ENCODE results near the gene FBXW9. TPM values are rescaled to one million over a fixed set of nuclear protein-coding genes. Genes with fewer than 3 reads are reported as not detected.
"Not testable (repeated sequence)": the region's sequence is repeated elsewhere in the genome, so short reads cannot be mapped to it uniquely, and the experiment has no call there.

The FBXW9 gene
- total and polyA plus RNA-seq, 7 donors: 3.6 to 10.8 (median 6.2) TPM

DNA sequence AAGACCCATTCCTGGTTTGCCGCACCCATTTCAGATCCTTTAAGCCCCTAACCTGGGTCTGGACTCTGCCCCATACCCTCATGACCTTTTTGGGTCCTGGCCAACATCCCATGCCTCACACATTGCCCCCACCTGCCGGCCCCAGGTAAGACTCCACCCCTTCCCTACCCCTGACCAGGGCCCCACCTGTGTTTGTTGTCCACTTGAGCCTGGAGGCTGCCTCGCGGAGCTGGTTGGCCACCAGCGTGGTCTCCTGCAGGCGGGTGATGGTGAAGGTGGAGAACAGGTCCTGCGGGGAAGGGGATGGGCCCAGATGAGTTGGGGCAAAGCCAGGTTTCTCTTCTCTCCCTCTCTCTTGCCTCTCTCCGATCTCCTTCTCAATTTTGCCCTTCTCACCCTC, 49.4 kb downstream of the FBXW9 start:
- Histone ChIP-seq H3K27me3 (no peaks in the 10 kb centered on the region), H3K27ac (peak overlapping the region in 2 of 4 donors; percentile 1 to 11), H3K4me3 (peak overlapping the region in 1 of 4 donors; percentile 46), H3K9me3 (no peaks in the 10 kb centered on the region), H3K4me1 (peaks cover 0 to 17% (median 15%) of the 10 kb centered on the region in 4 donors), H3K36me3 (no peaks in the 10 kb centered on the region)
- DNase-seq: no peak
- WGBS, 2 donors: 42 to 76% methylated on average over 8 of the region's 8 CpGs
- TF ChIP-seq POLR2AphosphoS5 (IDR thresholded peaks at IDR 0.05) (no peak), POLR2A (IDR thresholded peaks at IDR 0.05) (no peak), EP300 (IDR thresholded peaks at IDR 0.05) (no peak)
- TF ChIP-seq, protein P1, sequence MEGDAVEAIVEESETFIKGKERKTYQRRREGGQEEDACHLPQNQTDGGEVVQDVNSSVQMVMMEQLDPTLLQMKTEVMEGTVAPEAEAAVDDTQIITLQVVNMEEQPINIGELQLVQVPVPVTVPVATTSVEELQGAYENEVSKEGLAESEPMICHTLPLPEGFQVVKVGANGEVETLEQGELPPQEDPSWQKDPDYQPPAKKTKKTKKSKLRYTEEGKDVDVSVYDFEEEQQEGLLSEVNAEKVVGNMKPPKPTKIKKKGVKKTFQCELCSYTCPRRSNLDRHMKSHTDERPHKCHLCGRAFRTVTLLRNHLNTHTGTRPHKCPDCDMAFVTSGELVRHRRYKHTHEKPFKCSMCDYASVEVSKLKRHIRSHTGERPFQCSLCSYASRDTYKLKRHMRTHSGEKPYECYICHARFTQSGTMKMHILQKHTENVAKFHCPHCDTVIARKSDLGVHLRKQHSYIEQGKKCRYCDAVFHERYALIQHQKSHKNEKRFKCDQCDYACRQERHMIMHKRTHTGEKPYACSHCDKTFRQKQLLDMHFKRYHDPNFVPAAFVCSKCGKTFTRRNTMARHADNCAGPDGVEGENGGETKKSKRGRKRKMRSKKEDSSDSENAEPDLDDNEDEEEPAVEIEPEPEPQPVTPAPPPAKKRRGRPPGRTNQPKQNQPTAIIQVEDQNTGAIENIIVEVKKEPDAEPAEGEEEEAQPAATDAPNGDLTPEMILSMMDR (IDR thresholded peaks at IDR 0.05): no peak
- intact Hi-C loops (cut with DNase I): no loop called here

DNA sequence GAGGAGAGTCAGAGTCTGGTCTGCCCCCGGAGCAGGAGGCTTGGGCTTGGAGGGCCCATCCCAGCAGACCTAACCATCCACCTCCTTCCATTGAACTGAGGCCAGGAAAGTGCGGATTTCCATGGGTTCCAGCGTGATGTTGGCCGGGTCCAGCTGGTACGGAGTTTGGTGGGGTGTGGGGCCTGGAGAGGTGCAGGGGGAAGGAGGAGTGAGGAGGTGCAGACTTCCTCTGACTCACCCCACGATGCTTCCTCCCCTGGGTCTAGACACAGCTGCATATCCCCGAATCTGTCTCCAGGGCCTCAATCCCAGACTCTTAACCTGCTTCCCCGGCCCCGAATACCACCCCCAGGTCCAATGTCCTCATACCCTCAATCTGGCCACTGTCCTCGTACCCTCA, 49.9 kb downstream of the FBXW9 start:
- no peak for TF ChIP-seq POLR2A (IDR thresholded peaks at IDR 0.05)
- TF ChIP-seq, protein P1 (IDR thresholded peaks at IDR 0.05): no peak
- no peak for TF ChIP-seq POLR2AphosphoS5 (IDR thresholded peaks at IDR 0.05)
- TF ChIP-seq EP300 (IDR thresholded peaks at IDR 0.05): no peak
- Histone ChIP-seq H3K36me3 (no peaks in the 10 kb centered on the region), H3K27me3 (no peaks in the 10 kb centered on the region), H3K27ac (no peak overlapping the region), H3K9me3 (no peaks in the 10 kb centered on the region), H3K4me1 (peaks cover 0 to 17% (median 15%) of the 10 kb centered on the region in 4 donors), H3K4me3 (no peak overlapping the region)
- intact Hi-C loops (cut with DNase I): no loop called here
- WGBS, 2 donors: 87 to 94% methylated on average over 10 of the region's 10 CpGs
- no peak for DNase-seq

DNA sequence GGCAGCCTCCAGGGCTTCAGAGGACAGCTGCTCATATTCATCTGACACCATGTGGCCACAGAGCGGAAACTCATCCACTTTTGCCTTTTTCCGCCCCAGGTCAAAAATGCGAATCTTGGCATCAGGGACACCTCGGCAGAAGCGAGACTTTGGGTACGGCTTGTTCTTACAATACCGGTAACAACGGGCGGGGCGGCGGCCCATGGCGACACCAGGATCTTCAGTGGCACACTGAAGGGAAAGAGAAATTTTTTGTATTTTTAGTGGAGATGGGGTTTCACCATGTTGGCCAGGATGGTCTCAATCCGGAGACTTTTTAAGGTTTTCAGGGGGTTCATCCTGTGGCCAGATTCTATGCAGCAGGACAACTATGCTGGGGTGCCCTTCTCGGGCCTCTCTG, 52.7 kb downstream of the FBXW9 start:
- peaks cover 0 to 28% (median 26%) of the 10 kb centered on the region in 4 donors for H3K4me1 ChIP-seq
- DNase-seq; intact Hi-C loops (cut with DNase I); H3K27ac ChIP-seq; H3K9me3 ChIP-seq; H3K4me3 ChIP-seq; H3K27me3 ChIP-seq; H3K36me3 ChIP-seq: not testable (repeated sequence)
- WGBS, 2 donors: 96 to 97% methylated on average over 14 of the region's 14 CpGs

DNA sequence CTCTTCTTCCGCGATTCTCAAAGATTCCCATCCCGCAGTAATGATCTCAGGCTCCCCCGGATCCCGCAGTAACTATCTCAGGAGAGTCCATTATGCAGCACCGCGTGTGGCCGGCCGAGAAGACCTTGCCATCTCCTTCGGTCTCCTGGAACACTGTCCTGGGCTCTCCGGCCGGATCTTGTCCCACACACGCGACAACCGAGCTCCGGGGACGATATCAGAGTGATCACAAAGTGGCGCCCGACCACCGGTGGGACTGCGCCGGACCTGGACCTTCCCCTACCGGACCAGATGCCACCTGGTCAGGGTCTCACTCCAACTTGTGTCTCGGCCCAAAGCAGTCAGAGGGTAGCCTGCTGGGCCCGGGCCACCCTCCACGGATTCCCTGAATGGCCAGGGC, 53.9 kb downstream of the FBXW9 start:
- Histone ChIP-seq H3K4me3 (no peak overlapping the region), H3K27ac (no peak overlapping the region), H3K9me3 (no peaks in the 10 kb centered on the region), H3K27me3 (no peaks in the 10 kb centered on the region), H3K36me3 (no peaks in the 10 kb centered on the region), H3K4me1 (peaks cover 0 to 15% (median 15%) of the 10 kb centered on the region in 4 donors)
- DNase-seq: no peak
- intact Hi-C loops (cut with DNase I): no loop called here
- TF ChIP-seq, protein P1 (IDR thresholded peaks at IDR 0.05): no peak
- no peak for TF ChIP-seq POLR2AphosphoS5 (IDR thresholded peaks at IDR 0.05)
- TF ChIP-seq EP300 (IDR thresholded peaks at IDR 0.05): no peak
- TF ChIP-seq POLR2A (IDR thresholded peaks at IDR 0.05): no peak
- WGBS, 2 donors: 95 to 96% methylated on average over 26 of the region's 26 CpGs

DNA sequence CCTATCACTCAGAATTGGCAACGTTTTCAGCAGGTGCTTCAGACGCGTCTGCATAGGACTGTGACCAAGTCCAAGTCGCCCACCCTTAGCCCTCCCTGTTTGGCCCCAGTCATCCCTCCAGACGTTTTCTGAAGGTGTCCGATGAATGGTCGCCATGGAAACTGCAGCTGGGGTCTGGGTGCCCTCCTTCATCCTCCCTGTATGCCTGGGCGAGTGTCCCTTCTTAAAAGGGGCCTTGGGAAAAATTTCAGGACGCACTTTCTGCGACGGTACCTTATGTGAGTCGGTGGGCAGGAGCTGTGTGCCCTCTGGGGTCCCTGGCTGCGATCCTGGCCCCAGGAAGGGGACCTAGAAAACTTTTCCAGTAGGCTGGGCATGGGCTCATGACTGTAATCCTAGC, 55.0 kb downstream of the FBXW9 start:
- Histone ChIP-seq H3K36me3 (no peaks in the 10 kb centered on the region), H3K4me1 (peaks cover 0 to 12% (median 11%) of the 10 kb centered on the region in 4 donors), H3K27me3 (no peaks in the 10 kb centered on the region), H3K27ac (no peak overlapping the region), H3K9me3 (no peaks in the 10 kb centered on the region), H3K4me3 (no peak overlapping the region)
- intact Hi-C loops (cut with DNase I): no loop called here
- 73 to 84% methylated on average over 13 of the region's 13 CpGs for WGBS, 2 donors
- TF ChIP-seq EP300 (IDR thresholded peaks at IDR 0.05) (no peak), POLR2AphosphoS5 (IDR thresholded peaks at IDR 0.05) (no peak)
- TF ChIP-seq, protein P1 (IDR thresholded peaks at IDR 0.05): no peak
- DNase-seq: no peak
